Glutamatergic neuron (in vitro differentiated cells): ENCODE results near the gene LLGL2. TPM values are rescaled to one million over a fixed set of nuclear protein-coding genes. Genes with fewer than 3 reads are reported as not detected.

Experiments
- DNase-seq: peaks from one replicate; pipeline ENCODE4 v3.0.0; 2022
- H3K27ac Mint-ChIP-seq: one replicate; pipeline ENCODE4 v1.8.0; 2020; ENCODE audit warnings: mild to moderate bottlenecking, mixed read lengths, inconsistent platforms; ENCODE audit not compliant: unreplicated experiment
- H3K27me3 Mint-ChIP-seq: one replicate; pipeline ENCODE4 v1.8.0; 2020; ENCODE audit warnings: mild to moderate bottlenecking, moderate library complexity, mixed read lengths, inconsistent platforms; ENCODE audit not compliant: unreplicated experiment
- H3K36me3 Mint-ChIP-seq: one replicate; pipeline ENCODE4 v1.8.0; 2020; ENCODE audit warnings: mild to moderate bottlenecking, mixed read lengths, inconsistent platforms; ENCODE audit not compliant: unreplicated experiment
- H3K4me1 Mint-ChIP-seq: one replicate; pipeline ENCODE4 v1.8.0; 2020; ENCODE audit warnings: mild to moderate bottlenecking, low read depth, mixed read lengths, inconsistent platforms; ENCODE audit not compliant: unreplicated experiment
- H3K4me3 Mint-ChIP-seq: one replicate; pipeline ENCODE4 v1.8.0; 2020; ENCODE audit warnings: mild to moderate bottlenecking, mixed read lengths, inconsistent platforms; ENCODE audit not compliant: unreplicated experiment
- H3K9me3 Mint-ChIP-seq: one replicate; pipeline ENCODE4 v1.8.0; 2020; ENCODE audit warnings: mild to moderate bottlenecking, moderate library complexity, mixed read lengths, inconsistent platforms; ENCODE audit not compliant: unreplicated experiment
- total RNA-seq: library from RNA; stranded (reverse); fragmentation: NEBNext Ultra II Directional; extraction: Animal tissue kit (Norgen Biotek cat#: 25700); gene quantifications from one replicate; pipeline ENCODE4 v1.2.1, GENCODE V29; 2021; ENCODE audit not compliant: unreplicated experiment
- TF ChIP-seq, protein P1 (sequence below): fragments of 200-600 bp; sonication (generic); IDR thresholded peaks from one replicate; pipeline ENCODE4 v1.5.0; 2021; ENCODE audit not compliant: partially characterized antibody, unreplicated experiment

LLGL2 gene
- total RNA-seq, 1 donor from 2014 or later, result 4.8 TPM

DNA sequence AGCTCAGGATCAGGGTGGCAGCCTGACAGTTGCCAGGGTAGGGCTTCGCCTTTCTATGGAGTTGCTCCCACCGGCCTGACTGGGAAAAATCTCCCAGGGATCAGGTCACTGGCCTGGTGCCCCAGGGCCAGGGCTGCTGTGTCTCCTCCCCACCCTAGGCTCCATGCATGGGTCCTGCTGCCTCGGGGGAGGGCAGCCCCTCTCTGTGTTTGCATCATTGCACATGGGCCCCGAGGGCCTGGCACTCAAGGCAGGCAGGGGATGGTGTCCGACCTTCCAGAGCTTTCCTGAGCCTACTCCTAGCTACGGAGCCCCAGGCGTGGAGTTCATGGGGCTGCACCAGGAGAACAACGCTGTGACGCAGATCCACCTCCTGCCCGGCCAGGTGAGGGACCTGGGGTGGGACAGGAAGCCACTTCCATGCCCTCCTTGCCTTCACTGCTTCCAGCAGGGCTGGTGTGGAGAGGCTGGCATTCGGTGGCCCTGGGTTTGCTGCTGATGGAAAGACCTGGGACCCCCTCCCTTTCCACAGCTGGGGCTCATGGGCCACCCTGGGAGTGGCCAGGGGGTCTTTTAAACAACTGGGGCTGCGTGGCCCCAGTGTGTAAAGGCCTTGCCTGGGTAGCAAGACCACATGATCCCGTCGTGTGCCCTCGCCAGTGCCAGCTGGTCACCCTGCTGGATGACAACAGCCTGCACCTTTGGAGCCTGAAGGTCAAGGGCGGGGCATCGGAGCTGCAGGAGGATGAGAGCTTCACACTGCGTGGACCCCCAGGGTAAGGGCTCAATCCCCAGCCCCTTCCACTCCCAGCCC, 32.6 kb downstream of the LLGL2 start:
- Mint-ChIP-seq H3K27ac (no peak overlapping the region), H3K9me3 (no peaks in the 10 kb centered on the region), H3K36me3 (no peaks in the 10 kb centered on the region), H3K4me3 (no peak overlapping the region), H3K4me1 (no peaks in the 10 kb centered on the region), H3K27me3 (peaks cover 2% of the 10 kb centered on the region)
- TF ChIP-seq, protein P1, sequence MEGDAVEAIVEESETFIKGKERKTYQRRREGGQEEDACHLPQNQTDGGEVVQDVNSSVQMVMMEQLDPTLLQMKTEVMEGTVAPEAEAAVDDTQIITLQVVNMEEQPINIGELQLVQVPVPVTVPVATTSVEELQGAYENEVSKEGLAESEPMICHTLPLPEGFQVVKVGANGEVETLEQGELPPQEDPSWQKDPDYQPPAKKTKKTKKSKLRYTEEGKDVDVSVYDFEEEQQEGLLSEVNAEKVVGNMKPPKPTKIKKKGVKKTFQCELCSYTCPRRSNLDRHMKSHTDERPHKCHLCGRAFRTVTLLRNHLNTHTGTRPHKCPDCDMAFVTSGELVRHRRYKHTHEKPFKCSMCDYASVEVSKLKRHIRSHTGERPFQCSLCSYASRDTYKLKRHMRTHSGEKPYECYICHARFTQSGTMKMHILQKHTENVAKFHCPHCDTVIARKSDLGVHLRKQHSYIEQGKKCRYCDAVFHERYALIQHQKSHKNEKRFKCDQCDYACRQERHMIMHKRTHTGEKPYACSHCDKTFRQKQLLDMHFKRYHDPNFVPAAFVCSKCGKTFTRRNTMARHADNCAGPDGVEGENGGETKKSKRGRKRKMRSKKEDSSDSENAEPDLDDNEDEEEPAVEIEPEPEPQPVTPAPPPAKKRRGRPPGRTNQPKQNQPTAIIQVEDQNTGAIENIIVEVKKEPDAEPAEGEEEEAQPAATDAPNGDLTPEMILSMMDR, result no peak
- DNase-seq, result no peak

DNA sequence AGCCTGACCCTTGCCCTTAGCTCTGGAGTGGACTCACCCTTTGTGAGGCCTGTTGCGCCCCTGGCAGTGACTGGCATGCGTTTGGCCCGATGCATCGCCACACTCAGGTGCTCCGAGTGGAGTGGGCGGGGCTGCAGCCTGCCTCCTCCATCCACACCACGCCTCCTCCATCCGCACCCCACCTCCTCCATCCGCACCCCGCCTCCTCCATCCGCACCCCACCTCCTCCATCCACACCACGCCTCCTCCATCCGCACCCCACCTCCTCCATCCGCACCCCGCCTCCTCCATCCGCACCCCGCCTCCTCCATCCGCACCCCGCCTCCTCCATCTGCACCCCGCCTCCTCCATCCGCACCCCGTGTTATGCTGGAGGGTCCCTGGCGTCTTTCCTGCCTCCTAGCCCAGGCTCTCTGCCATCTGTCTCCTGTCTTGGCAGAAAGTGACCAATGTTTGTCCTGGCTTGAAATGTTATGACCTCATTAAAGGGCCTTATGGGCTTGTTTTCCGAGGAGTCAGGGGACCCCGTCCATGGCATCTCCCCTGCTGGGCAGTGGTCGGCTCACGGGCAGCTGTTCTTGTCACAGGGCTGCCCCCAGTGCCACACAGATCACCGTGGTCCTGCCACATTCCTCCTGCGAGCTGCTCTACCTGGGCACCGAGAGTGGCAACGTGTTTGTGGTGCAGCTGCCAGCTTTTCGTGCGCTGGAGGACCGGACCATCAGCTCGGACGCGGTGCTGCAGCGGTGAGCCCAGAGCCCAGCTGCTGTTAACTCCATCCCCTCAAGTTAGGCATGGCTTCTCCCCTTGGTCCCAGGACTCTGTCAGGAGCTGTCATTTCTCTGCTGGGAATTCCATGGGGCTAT, 33.4 kb downstream of the LLGL2 start:
- Mint-ChIP-seq H3K9me3 (no peaks in the 10 kb centered on the region), H3K4me3 (no peak overlapping the region), H3K27me3 (peaks cover 2% of the 10 kb centered on the region), H3K36me3 (no peaks in the 10 kb centered on the region), H3K4me1 (no peaks in the 10 kb centered on the region), H3K27ac (no peak overlapping the region)
- no peak for DNase-seq
- TF ChIP-seq, protein P1, result no peak

DNA sequence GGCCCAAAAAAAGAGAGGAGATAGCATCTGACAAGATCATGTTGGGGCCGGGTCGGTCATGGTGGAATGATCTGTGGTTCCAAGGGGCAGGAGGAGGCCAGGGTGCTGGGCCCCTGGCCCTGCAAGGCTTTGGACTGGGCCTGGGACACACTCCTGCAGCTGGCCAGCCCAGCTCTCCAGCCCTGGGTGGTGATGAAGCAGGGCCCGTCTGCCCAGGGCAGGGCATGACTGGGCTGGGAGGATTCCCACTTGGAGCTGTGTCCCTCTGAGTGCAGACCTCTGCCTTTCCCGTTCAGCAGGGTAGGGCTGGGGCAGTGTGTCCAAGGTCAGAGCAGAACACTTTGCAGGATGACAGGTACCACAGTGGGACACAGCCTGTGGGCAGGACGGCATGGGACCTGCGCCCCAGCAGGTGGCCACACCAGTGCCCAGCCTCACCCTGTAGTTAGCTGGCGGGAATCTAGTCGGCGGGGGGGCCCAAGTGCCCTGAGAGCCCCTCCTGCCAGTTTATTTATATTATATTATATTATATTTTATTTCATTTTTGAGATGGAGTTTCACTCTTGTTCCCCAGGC, 34.5 kb downstream of the LLGL2 start:
- H3K27ac Mint-ChIP-seq, result no peak overlapping the region
- H3K9me3 Mint-ChIP-seq, result no peaks in the 10 kb centered on the region
- no peak for DNase-seq
- H3K36me3 Mint-ChIP-seq, result no peaks in the 10 kb centered on the region
- peaks cover 2% of the 10 kb centered on the region for H3K27me3 Mint-ChIP-seq
- H3K4me1 Mint-ChIP-seq, result no peaks in the 10 kb centered on the region
- no peak overlapping the region for H3K4me3 Mint-ChIP-seq
- TF ChIP-seq, protein P1, result no peak

DNA sequence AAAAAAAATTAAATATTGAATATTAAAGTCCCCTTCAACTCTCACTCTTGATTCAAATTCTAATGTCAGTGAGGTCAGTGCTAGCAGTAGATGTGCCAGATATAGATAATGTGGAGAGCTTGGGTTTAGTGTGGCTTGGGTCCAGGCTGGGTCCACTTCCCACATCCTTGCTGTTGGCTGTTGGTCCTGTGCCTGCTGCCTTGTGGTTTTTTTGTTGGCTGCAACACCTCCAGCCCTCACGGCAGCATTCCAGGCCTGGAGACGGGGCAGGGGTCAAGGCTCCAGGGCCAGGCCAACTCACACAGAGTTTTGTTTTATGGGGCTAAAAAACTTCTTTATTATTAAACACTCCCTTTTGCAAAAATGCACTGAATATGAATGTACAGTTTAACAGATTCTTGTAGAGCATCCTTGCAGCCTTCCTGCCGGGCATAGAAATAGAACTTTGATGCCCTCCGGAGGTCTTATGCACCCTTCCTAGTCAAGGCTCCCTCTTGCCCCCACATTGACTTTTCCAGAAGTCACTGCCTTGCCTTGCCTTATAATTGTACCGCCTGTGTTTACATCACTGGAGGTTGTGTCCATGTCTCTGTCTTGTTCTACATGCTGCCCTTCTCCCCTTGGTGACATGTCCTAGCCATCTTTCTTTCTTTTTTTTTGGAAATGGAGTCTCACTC, 36.6 kb downstream of the LLGL2 start:
- Mint-ChIP-seq H3K27me3 (peaks cover 9% of the 10 kb centered on the region), H3K27ac (no peak overlapping the region), H3K4me1 (no peaks in the 10 kb centered on the region), H3K4me3 (no peak overlapping the region), H3K36me3 (no peaks in the 10 kb centered on the region), H3K9me3 (peaks cover 5% of the 10 kb centered on the region)
- no peak for DNase-seq
- TF ChIP-seq, protein P1, result no peak
